ENCODE measurements around the gene OR2D3.

- no peak for TF ChIP-seq CTCF (IDR thresholded peaks at IDR 0.05)
- no peak for TF ChIP-seq POLR2A (IDR thresholded peaks at IDR 0.05)
Measured at GRCh38 chr11:6871278-6871677, 49.5 kb upstream of the OR2D3 start.
